IPS-18a (cell line): Measurements from ENCODE around the gene MRAS.

Source experiments
- H3K27ac ChIP-seq: one replicate; pipeline ENCODE4 v1.5.1; 2013; ENCODE audit warnings: low read length
- H3K27me3 ChIP-seq: one replicate; pipeline ENCODE4 v1.6.1; 2013; ENCODE audit warnings: mild to moderate bottlenecking, low read length; ENCODE audit not compliant: control insufficient read depth, insufficient read depth
- H3K36me3 ChIP-seq: one replicate; pipeline ENCODE4 v1.6.1; 2013; ENCODE audit warnings: low read depth, low read length; ENCODE audit not compliant: control insufficient read depth
- H3K4me1 ChIP-seq: one replicate; pipeline ENCODE4 v1.6.1; 2013; ENCODE audit warnings: low read depth, low read length; ENCODE audit not compliant: control insufficient read depth
- H3K4me3 ChIP-seq: one replicate; pipeline ENCODE4 v1.5.1; 2013; ENCODE audit warnings: low read length
- H3K9ac ChIP-seq: one replicate; pipeline ENCODE4 v1.6.1; 2013; ENCODE audit warnings: mild to moderate bottlenecking, low read length, moderate library complexity
- H3K9me3 ChIP-seq: one replicate; pipeline ENCODE4 v1.6.1; 2013; ENCODE audit warnings: low read depth, low read length; ENCODE audit not compliant: control insufficient read depth

Gene MRAS

DNA sequence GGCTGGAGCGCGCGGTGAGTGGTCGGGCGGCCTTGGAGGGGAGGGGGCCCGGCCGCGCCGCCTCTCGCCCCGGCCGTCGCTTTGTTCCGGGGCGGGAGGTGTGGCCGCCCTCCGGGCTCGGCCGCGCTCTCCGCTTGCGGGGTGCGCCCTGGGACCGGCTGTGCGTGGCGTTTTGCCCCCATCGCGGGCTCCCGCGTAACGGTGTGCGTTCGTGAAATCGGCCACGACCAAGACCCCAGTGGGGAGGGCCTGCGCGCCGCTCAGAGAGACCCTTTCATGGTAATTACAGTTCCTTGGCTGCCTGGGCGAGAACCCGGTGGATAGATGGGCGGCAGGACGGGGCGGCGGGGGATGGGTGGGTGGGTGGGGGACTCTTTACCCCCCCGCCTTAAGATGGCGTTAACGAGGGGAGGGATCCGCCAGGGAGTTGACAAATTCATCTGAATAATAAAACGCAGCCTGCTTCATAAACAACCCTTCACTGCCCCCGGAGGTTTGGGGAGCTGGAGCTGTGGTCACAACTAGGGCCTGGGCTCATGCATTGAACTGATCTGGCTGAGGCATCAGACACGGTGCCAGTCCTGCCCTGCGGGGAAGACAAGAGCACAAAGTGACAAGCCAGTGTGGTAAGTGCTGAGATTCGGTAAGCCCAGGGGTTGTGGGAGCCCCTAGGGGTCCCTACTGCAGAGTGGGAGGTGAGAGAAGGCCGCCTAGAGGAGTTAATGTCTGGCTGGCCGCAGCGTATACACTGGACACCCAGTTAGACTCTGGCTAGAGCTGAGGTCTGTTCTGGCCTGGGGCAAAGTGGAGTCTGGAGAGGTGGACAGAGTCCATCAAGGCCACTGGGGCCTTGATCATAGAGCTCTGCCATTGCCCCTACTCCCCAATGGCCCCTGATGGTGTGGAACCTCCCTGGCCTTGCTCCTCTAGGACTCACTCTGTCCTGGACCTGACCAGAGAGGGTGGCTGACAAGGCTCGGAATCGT, 668 bp downstream of the MRAS start:
- H3K9me3 ChIP-seq = no peaks in the 10 kb centered on the region
- H3K4me3 ChIP-seq = peak overlapping the region; percentile 75
- no peaks in the 10 kb centered on the region for H3K36me3 ChIP-seq
- peaks cover 9% of the 10 kb centered on the region for H3K27me3 ChIP-seq
- H3K27ac ChIP-seq = no peak overlapping the region
- H3K4me1 ChIP-seq = no peaks in the 10 kb centered on the region
- H3K9ac ChIP-seq = peak overlapping the region; percentile 43

DNA sequence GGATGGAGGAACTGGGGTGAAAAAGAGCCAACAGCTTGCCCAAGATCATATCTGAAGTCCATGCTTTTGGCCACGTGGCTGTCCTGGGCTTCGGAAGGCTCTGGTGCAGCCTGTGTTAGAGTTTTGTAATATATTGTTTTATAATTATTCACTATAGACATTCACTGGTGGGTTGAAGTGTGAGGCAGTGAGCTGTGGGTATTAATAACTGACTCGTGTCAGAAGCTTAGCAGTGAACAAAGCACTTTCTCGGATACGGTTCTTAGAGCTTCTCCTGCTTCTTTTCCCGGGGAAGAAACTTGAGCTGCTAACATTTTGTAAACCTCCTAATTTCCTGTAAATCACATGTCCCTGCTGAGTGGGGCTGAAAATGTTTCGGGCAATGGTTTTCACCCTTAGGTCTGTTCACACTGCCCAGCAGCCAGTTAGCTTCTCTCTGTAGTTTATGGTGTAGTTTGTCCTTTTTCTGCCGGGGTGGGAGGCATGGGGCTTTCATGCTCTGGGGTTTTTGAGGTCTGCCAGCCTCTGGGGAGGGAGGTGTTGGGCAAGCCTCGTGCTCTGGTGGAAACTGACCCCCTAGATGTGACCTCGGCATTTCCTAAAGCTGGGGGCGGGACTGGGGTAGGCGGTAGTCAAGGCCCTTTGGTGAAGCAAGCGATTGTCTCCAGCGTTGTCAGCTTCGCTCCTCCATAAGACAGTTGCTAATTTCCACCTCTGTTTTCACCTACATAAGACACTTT, 1.7 kb downstream of the MRAS start:
- no peak overlapping the region for H3K4me3 ChIP-seq
- H3K27ac ChIP-seq = no peak overlapping the region
- H3K9ac ChIP-seq = no peak overlapping the region
- no peaks in the 10 kb centered on the region for H3K36me3 ChIP-seq
- peaks cover 9% of the 10 kb centered on the region for H3K27me3 ChIP-seq
- no peaks in the 10 kb centered on the region for H3K4me1 ChIP-seq
- no peaks in the 10 kb centered on the region for H3K9me3 ChIP-seq

GRCh38 chr3:138351151-138351550, 2.8 kb downstream of the MRAS start:
- Histone ChIP-seq H3K4me1 (no peaks in the 10 kb centered on the region), H3K36me3 (no peaks in the 10 kb centered on the region), H3K9ac (no peak overlapping the region), H3K4me3 (no peak overlapping the region), H3K27ac (no peak overlapping the region), H3K9me3 (no peaks in the 10 kb centered on the region), H3K27me3 (peaks cover 9% of the 10 kb centered on the region)

GRCh38 chr3:138351916-138352550, 3.7 kb downstream of the MRAS start:
- no peaks in the 10 kb centered on the region for H3K36me3 ChIP-seq
- H3K4me1 ChIP-seq = no peaks in the 10 kb centered on the region
- H3K27me3 ChIP-seq = peaks cover 3% of the 10 kb centered on the region
- H3K9ac ChIP-seq = no peak overlapping the region
- H3K4me3 ChIP-seq = no peak overlapping the region
- H3K9me3 ChIP-seq = no peaks in the 10 kb centered on the region
- no peak overlapping the region for H3K27ac ChIP-seq

DNA sequence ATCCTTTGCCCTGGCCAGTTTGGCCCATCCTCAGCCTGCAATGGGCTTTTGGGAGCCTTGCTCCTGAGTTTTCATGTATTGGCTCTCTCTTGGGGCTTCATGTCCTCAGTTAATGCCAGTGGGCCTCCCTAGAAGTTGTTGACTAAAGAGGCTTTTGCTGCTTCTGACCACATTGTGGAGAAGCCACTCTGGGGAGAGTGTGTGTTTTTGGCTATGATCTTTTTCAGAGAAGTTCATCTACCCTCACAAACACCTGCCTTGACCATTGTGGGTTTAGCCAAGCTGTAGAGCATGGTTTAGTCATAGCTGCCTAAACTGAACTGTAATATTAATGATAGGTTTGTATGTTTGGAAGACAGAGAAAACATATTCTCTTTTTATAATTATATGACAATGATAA, 6.0 kb downstream of the MRAS start:
- no peaks in the 10 kb centered on the region for H3K4me1 ChIP-seq
- H3K9me3 ChIP-seq = no peaks in the 10 kb centered on the region
- H3K36me3 ChIP-seq = no peaks in the 10 kb centered on the region
- H3K27me3 ChIP-seq = no peaks in the 10 kb centered on the region
- no peak overlapping the region for H3K9ac ChIP-seq
- H3K27ac ChIP-seq = no peak overlapping the region
- no peak overlapping the region for H3K4me3 ChIP-seq

GRCh38 chr3:138355071-138355470, 6.7 kb downstream of the MRAS start:
- H3K4me3 ChIP-seq = no peak overlapping the region

GRCh38 chr3:138356730-138357405, 8.5 kb downstream of the MRAS start:
- H3K4me1 ChIP-seq = no peaks in the 10 kb centered on the region
- no peaks in the 10 kb centered on the region for H3K27me3 ChIP-seq
- H3K4me3 ChIP-seq = no peak overlapping the region
- H3K9ac ChIP-seq = no peak overlapping the region
- H3K9me3 ChIP-seq = no peaks in the 10 kb centered on the region
- no peak overlapping the region for H3K27ac ChIP-seq
- H3K36me3 ChIP-seq = no peaks in the 10 kb centered on the region

More at GRCh38 chr3:138355071-138355470, 6.7 kb downstream of the MRAS start:
- Histone ChIP-seq H3K9ac (no peak overlapping the region), H3K4me1 (no peaks in the 10 kb centered on the region), H3K36me3 (no peaks in the 10 kb centered on the region), H3K9me3 (no peaks in the 10 kb centered on the region), H3K27me3 (no peaks in the 10 kb centered on the region), H3K27ac (no peak overlapping the region)

- Histone ChIP-seq H3K4me1 (no peaks in the 10 kb centered on the region), H3K9ac (no peak overlapping the region), H3K4me3 (no peak overlapping the region), H3K27ac (no peak overlapping the region), H3K9me3 (no peaks in the 10 kb centered on the region), H3K36me3 (no peaks in the 10 kb centered on the region), H3K27me3 (no peaks in the 10 kb centered on the region)
Measured at GRCh38 chr3:138359148-138359918, 11.0 kb downstream of the MRAS start.

DNA sequence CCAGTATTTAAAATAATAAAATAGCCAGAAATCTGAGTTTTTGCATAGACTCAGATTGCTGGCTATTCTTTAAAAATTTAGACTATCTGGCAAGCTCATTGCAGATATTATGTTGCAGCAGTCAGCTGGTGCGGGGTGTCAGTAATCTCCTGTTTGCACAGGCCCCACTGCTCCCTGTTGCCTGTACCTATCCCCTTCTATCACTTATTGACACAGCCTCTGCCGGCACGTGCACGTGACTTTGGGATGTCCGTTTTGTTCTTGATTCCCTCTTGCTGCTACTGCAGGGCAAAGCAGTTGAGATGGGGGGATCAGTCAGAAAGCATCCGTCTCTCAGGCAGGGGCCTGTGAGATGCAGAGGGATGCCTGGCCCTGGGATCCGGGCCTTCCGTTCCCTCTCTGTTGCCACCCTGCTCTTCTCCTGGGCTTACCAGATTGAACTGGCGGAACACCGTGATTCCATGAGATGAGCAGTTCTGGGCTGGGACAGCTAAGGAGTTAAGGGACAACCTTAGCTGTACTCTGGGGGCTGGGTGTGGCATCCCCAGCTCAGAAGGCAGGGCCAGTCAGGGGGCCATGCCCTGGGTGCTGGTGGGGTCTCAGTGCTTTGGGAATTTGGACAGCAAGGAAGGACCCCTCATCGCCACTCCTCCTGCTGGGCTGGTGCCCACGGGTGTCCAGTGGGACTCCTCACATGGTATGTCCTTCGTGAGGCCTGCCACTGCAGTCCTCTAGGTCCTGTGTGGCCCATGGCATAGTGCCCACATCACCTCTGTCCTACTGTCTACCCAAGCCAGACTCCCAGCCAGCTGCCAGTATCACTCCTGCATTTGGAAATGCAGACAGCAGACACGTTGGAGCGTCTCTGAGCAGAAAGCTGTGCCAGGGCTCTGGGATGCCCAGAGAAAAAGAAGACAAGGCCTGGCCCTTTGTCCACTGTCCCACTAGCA, 11.8 kb downstream of the MRAS start:
- H3K27ac ChIP-seq = no peak overlapping the region
- H3K9me3 ChIP-seq = no peaks in the 10 kb centered on the region
- no peak overlapping the region for H3K9ac ChIP-seq
- no peaks in the 10 kb centered on the region for H3K36me3 ChIP-seq
- H3K27me3 ChIP-seq = no peaks in the 10 kb centered on the region
- H3K4me1 ChIP-seq = no peaks in the 10 kb centered on the region
- H3K4me3 ChIP-seq = no peak overlapping the region
